H9 (cell line): Measurements from ENCODE around the gene MYO10. TPM values are rescaled to one million over a fixed set of nuclear protein-coding genes. Genes with fewer than 3 reads are reported as not detected.
"Not testable (repeated sequence)": the region's sequence is repeated elsewhere in the genome, so short reads cannot be mapped to it uniquely, and the experiment has no call there.

Source experiments
- DNase-seq: peaks from one replicate; pipeline ENCODE4 v3.0.0-alpha.2; 2017
- H2AFZ ChIP-seq: one replicate; pipeline ENCODE4 v1.6.1; 2013; ENCODE audit warnings: mild to moderate bottlenecking, low read length, control low read depth, moderate library complexity
- H2AK5ac ChIP-seq: 2 replicates; pipeline ENCODE4 v1.6.1; 2013; ENCODE audit warnings: low read length, control low read depth, mixed read lengths; ENCODE audit not compliant: insufficient read length
- H2BK120ac ChIP-seq: one replicate; pipeline ENCODE4 v1.6.1; 2013; ENCODE audit warnings: low read depth, mild to moderate bottlenecking, low read length, control low read depth, inconsistent platforms; ENCODE audit not compliant: poor library complexity, severe bottlenecking
- H2BK12ac ChIP-seq: 2 replicates; pipeline ENCODE4 v1.6.1; 2013; ENCODE audit warnings: low read length, control low read depth, mixed read lengths, low read depth; ENCODE audit not compliant: insufficient read length
- H2BK15ac ChIP-seq: 2 replicates; pipeline ENCODE4 v1.6.1; 2013; ENCODE audit warnings: low read depth, low read length, control low read depth
- H2BK20ac ChIP-seq: one replicate; pipeline ENCODE4 v1.6.1; 2013; ENCODE audit warnings: low read depth, mild to moderate bottlenecking, low read length, control low read depth, inconsistent platforms; ENCODE audit not compliant: poor library complexity, severe bottlenecking
- H2BK5ac ChIP-seq: 2 replicates; pipeline ENCODE4 v1.6.1; 2013; ENCODE audit warnings: low read length, control low read depth, mixed read lengths; ENCODE audit not compliant: insufficient read length
- H3K14ac ChIP-seq: 2 replicates; pipeline ENCODE4 v1.6.1; 2013; ENCODE audit warnings: low read length, control low read depth; ENCODE audit not compliant: insufficient read depth
- H3K18ac ChIP-seq: 2 replicates; pipeline ENCODE4 v1.6.1; 2013; ENCODE audit warnings: low read depth, mild to moderate bottlenecking, mixed read lengths, low read length, control low read depth; ENCODE audit not compliant: insufficient read length
- H3K23ac ChIP-seq: 2 replicates; pipeline ENCODE4 v1.6.1; 2013; ENCODE audit warnings: low read length, control low read depth, mixed read lengths, low read depth; ENCODE audit not compliant: insufficient read length
- H3K23me2 ChIP-seq: 2 replicates; pipeline ENCODE4 v1.6.1; 2013; ENCODE audit warnings: low read depth, mild to moderate bottlenecking, mixed read lengths, low read length, control low read depth; ENCODE audit not compliant: insufficient read length, poor library complexity, severe bottlenecking
- H3K27ac ChIP-seq: 2 replicates; pipeline ENCODE4 v1.5.1; 2013; ENCODE audit warnings: low read length, control low read depth, mixed read lengths, low read depth; ENCODE audit not compliant: insufficient read length
- H3K27me3 ChIP-seq: 2 replicates; pipeline ENCODE4 v1.6.1; 2013; ENCODE audit warnings: low read length, control low read depth, inconsistent platforms; ENCODE audit not compliant: insufficient read depth
- H3K4ac ChIP-seq: 2 replicates; pipeline ENCODE4 v1.6.1; 2013; ENCODE audit warnings: low read depth, mild to moderate bottlenecking, control low read depth, inconsistent platforms, low read length, moderate library complexity
- H3K4me1 ChIP-seq: 2 replicates; pipeline ENCODE4 v1.6.1; 2013; ENCODE audit warnings: low read length, control low read depth, inconsistent platforms; ENCODE audit not compliant: insufficient read depth
- H3K4me2 ChIP-seq: 2 replicates; pipeline ENCODE4 v1.6.1; 2013; ENCODE audit warnings: low read length, control low read depth, mixed read lengths; ENCODE audit not compliant: insufficient read length, insufficient read depth
- H3K56ac ChIP-seq: 2 replicates; pipeline ENCODE4 v1.6.1; 2013; ENCODE audit warnings: low read depth, mild to moderate bottlenecking, mixed read lengths, low read length, control low read depth; ENCODE audit not compliant: insufficient read length
- H3K79me1 ChIP-seq: 2 replicates; pipeline ENCODE4 v1.6.1; 2013; ENCODE audit warnings: low read depth, mild to moderate bottlenecking, moderate library complexity, low read length, control low read depth, inconsistent platforms; ENCODE audit not compliant: insufficient read depth, poor library complexity, severe bottlenecking
- H3K79me2 ChIP-seq: 2 replicates; pipeline ENCODE4 v1.6.1; 2013; ENCODE audit warnings: low read length, control low read depth, inconsistent platforms; ENCODE audit not compliant: insufficient read depth
- H3K9ac ChIP-seq: 2 replicates; pipeline ENCODE4 v1.6.1; 2013; ENCODE audit warnings: low read length, control low read depth, mixed read lengths; ENCODE audit not compliant: insufficient read length; ENCODE audit errors: extremely low read depth
- H3K9me3 ChIP-seq: one replicate; pipeline ENCODE4 v1.6.1; 2013; ENCODE audit warnings: low read depth, low read length, inconsistent platforms; ENCODE audit not compliant: control insufficient read depth
- H3T11ph ChIP-seq: one replicate; pipeline ENCODE4 v1.6.1; 2013; ENCODE audit warnings: mild to moderate bottlenecking, low read length, control low read depth, inconsistent platforms
- H4K20me1 ChIP-seq: one replicate; pipeline ENCODE4 v1.6.1; 2013; ENCODE audit not compliant: control insufficient read depth, insufficient read length, insufficient read depth
- H4K5ac ChIP-seq: 2 replicates; pipeline ENCODE4 v1.6.1; 2013; ENCODE audit warnings: low read depth, mild to moderate bottlenecking, mixed read lengths, low read length, control low read depth; ENCODE audit not compliant: insufficient read length
- H4K8ac ChIP-seq: replicated peaks from 2 replicates; pipeline ENCODE4 v1.6.1; 2013; ENCODE audit warnings: low read length, control low read depth, mixed read lengths, low read depth; ENCODE audit not compliant: insufficient read length
- H4K91ac ChIP-seq: 2 replicates; pipeline ENCODE4 v1.6.1; 2013; ENCODE audit warnings: low read depth, mild to moderate bottlenecking, moderate library complexity, mixed read lengths, low read length, control low read depth; ENCODE audit not compliant: insufficient read length
- H3K27ac Mint-ChIP-seq, 3 experiments: 2 replicates in 2 of 3; 3 replicates in 1 of 3; pipeline ENCODE4 v1.8.0; 2020 to 2021; ENCODE audit warnings: mixed read lengths in 3 of 3, mild to moderate bottlenecking in 1 of 3, moderate library complexity in 1 of 3
- H3K27me3 Mint-ChIP-seq: 2 replicates; pipeline ENCODE4 v1.8.0; 2021; ENCODE audit warnings: low read depth, mild to moderate bottlenecking, moderate library complexity, mixed read lengths
- H3K36me3 Mint-ChIP-seq, 3 experiments: 2 replicates in 2 of 3; 3 replicates in 1 of 3; pipeline ENCODE4 v1.8.0; 2020 to 2021; ENCODE audit warnings: low read depth in 3 of 3, mixed read lengths in 3 of 3; ENCODE audit not compliant: insufficient read depth in 1 of 3
- H3K4me1 Mint-ChIP-seq, 2 experiments: 2 replicates each; pipeline ENCODE4 v1.8.0; 2020; ENCODE audit warnings: mixed read lengths in 2 of 2
- H3K4me3 Mint-ChIP-seq, 2 experiments: 2 replicates in 1 of 2; 3 replicates in 1 of 2; pipeline ENCODE4 v1.8.0; 2020 to 2021; ENCODE audit warnings: mild to moderate bottlenecking in 2 of 2, mixed read lengths in 2 of 2, moderate library complexity in 1 of 2
- H3K9me3 Mint-ChIP-seq, 2 experiments: 2 replicates in 1 of 2; 3 replicates in 1 of 2; pipeline ENCODE4 v1.8.0; 2020; ENCODE audit warnings: mild to moderate bottlenecking in 2 of 2, mixed read lengths in 2 of 2, moderate library complexity in 1 of 2
- CTCF ChIP-seq: fragments of 200-600 bp; sonication (generic); conservative IDR thresholded peaks from 3 replicates; pipeline ENCODE4 v1.8.0; 2021; ENCODE audit warnings: antibody characterized with exemption, mild to moderate bottlenecking
- WGBS: extraction: QIAGEN DNeasy Blood & Tissue Kit; methylation state at CpG from one replicate; pipeline ENCODE4 v1.1.7; 2013; ENCODE audit warnings: missing lambda C conversion rate, low lambda C conversion rate, mixed read lengths; ENCODE audit not compliant: insufficient read length; ENCODE audit errors: extremely low coverage; 5-methylcytosine and 5-hydroxymethylcytosine counted together
- total RNA-seq: library from RNA; stranded (reverse); gene quantifications from 2 replicates; pipeline ENCODE4 v1.2.1, GENCODE V29; 2021

The MYO10 gene
- total RNA-seq, 1 experiment from 2014 or later = 127 TPM

GRCh38 chr5:16721151-16722096 is 214.7 kb downstream of the MYO10 start:
- Histone ChIP-seq H3K9me3 (no peaks in the 10 kb centered on the region), H3K27ac (peak overlapping the region; percentile 47), H2BK15ac (no peak overlapping the region), H4K91ac (no peak overlapping the region), H3K23me2 (no peaks in the 10 kb centered on the region), H3T11ph (no peak overlapping the region), H3K18ac (no peak overlapping the region), H3K23ac (no peak overlapping the region), H2BK120ac (no peak overlapping the region), H2BK12ac (no peak overlapping the region), H3K9ac (peak overlapping the region; percentile 26), H2AK5ac (peak overlapping the region; percentile 25), H2BK20ac (no peak overlapping the region), H2AFZ (no peak overlapping the region), H3K4ac (no peak overlapping the region), H3K4me2 (peak overlapping the region; percentile 21), H4K20me1 (no peaks in the 10 kb centered on the region), H3K27me3 (no peaks in the 10 kb centered on the region), H2BK5ac (no peak overlapping the region), H3K79me1 (peaks cover 3% of the 10 kb centered on the region), H4K5ac (no peak overlapping the region), H4K8ac (no peak overlapping the region), H3K14ac (no peak overlapping the region), H3K56ac (no peak overlapping the region), H3K79me2 (peaks cover 39% of the 10 kb centered on the region; the same call in 1 of the 2 replicates), H3K4me1 (peaks cover 15% of the 10 kb centered on the region; the same call in 1 of the 2 replicates)
- H3K27ac Mint-ChIP-seq = peak overlapping the region; percentile 32 to 96 (median 63)
- peak overlapping the region in 1 of 2 experiments; percentile 46; a peak in 2 of 5 replicates for H3K4me3 Mint-ChIP-seq
- H3K36me3 Mint-ChIP-seq = peaks cover 27 to 31% (median 29%) of the 10 kb centered on the region in 3 experiments
- peaks cover 4 to 8% of the 10 kb centered on the region in 2 experiments; a peak in 4 of 5 replicates for H3K9me3 Mint-ChIP-seq
- no peaks in the 10 kb centered on the region for H3K27me3 Mint-ChIP-seq
- no CpG with 5 or more reads among the region's 11 CpGs for WGBS
- peaks cover 53 to 64% of the 10 kb centered on the region in 2 experiments for H3K4me1 Mint-ChIP-seq
- no peak for TF ChIP-seq CTCF
- DNase-seq = no peak

- H3K23ac ChIP-seq, H3K9me3 Mint-ChIP-seq, H3K27ac Mint-ChIP-seq, H3K27ac ChIP-seq, H3K27me3 ChIP-seq, H2BK120ac ChIP-seq, DNase-seq, H3K27me3 Mint-ChIP-seq, H2BK20ac ChIP-seq, H2BK12ac ChIP-seq, H2AFZ ChIP-seq, H3K79me1 ChIP-seq, H3K9ac ChIP-seq, H4K20me1 ChIP-seq, H2BK15ac ChIP-seq, H3K18ac ChIP-seq, H3K9me3 ChIP-seq, H3K56ac ChIP-seq, H3K23me2 ChIP-seq, H3T11ph ChIP-seq, H2BK5ac ChIP-seq, H3K4ac ChIP-seq, H4K91ac ChIP-seq, H3K4me2 ChIP-seq, H4K5ac ChIP-seq, H3K14ac ChIP-seq, H2AK5ac ChIP-seq, H4K8ac ChIP-seq, H3K4me3 Mint-ChIP-seq: not testable (repeated sequence)
- H3K4me1 Mint-ChIP-seq = peaks cover 61 to 80% of the 10 kb centered on the region in 2 experiments
- no CpG with 5 or more reads among the region's 23 CpGs for WGBS
- peaks cover 25% of the 10 kb centered on the region; the same call in 1 of the 2 replicates for H3K79me2 ChIP-seq
- H3K4me1 ChIP-seq = peaks cover 13% of the 10 kb centered on the region; the same call in 1 of the 2 replicates
- peaks cover 10 to 17% (median 12%) of the 10 kb centered on the region in 3 experiments for H3K36me3 Mint-ChIP-seq
Observed at GRCh38 chr5:16718036-16718435, 218.1 kb downstream of the MYO10 start.
